Fibroblast of lung (primary cell): ENCODE data around the gene GAS7.

Source experiments
- EZH2 ChIP-seq: IDR thresholded peaks from 2 replicates; pipeline ENCODE4 v1.5.1; 2012; ENCODE audit warnings: low read length, control low read depth, mild to moderate bottlenecking; ENCODE audit errors: missing control alignments
- TF ChIP-seq, protein P1 (sequence below), 2 donors: IDR thresholded peaks in 1 of 2; conservative IDR thresholded peaks in 1 of 2; 1 replicate in 1 of 2; 2 replicates in 1 of 2; pipeline ENCODE4 v1.5.1; 2011 to 2012; ENCODE audit warnings: low read length in 2 of 2, control low read depth in 1 of 2, inconsistent platforms in 1 of 2, low read depth in 1 of 2, mild to moderate bottlenecking in 1 of 2

DNA sequence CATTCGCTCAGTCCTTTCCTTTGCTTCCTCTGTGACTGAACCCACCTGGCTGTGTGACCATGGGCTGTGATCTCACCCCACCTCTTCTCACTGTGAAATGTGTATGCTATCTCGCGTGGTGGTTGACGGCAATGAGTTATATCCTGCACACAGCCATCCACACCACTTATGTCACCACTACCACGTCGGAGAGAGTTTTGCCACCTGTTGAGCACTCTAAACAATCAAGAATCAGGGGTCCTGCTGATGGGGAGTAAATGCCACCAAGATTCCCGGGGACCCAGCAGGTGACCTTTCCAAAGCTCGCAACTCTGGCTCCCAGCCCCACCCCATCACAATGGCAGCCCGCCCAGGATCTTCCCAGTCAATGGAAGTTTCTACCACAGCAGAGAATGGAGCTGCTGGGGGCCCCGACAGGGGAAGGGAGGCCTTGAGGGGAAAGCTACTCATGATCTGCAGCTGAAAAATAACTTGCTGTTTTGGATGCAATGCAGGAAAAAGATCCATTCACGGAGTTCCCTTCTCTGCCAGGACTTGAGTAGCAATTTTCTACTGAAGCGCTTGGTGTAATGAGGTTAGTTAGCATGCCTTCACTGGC is 267.2 kb downstream of the GAS7 start:
- TF ChIP-seq, protein P1, sequence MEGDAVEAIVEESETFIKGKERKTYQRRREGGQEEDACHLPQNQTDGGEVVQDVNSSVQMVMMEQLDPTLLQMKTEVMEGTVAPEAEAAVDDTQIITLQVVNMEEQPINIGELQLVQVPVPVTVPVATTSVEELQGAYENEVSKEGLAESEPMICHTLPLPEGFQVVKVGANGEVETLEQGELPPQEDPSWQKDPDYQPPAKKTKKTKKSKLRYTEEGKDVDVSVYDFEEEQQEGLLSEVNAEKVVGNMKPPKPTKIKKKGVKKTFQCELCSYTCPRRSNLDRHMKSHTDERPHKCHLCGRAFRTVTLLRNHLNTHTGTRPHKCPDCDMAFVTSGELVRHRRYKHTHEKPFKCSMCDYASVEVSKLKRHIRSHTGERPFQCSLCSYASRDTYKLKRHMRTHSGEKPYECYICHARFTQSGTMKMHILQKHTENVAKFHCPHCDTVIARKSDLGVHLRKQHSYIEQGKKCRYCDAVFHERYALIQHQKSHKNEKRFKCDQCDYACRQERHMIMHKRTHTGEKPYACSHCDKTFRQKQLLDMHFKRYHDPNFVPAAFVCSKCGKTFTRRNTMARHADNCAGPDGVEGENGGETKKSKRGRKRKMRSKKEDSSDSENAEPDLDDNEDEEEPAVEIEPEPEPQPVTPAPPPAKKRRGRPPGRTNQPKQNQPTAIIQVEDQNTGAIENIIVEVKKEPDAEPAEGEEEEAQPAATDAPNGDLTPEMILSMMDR (conservative IDR thresholded peaks at IDR 0.05 in 1 of 2, IDR thresholded peaks at IDR 0.05 in 1 of 2; ENCODE audit: low read depth in 1 of 2, low read length in 2 of 2): no peak
- TF ChIP-seq EZH2: no peak
